D721Med (cell line): ENCODE data around the gene TMED9.

Experiments used
- DNase-seq: peaks from one replicate; pipeline ENCODE4 v3.0.0; 2011; ENCODE audit warnings: low spot score; ENCODE audit not compliant: insufficient read length
- FAIRE-seq: peaks from 2 replicates; lab custom pipeline; 2011; peaks lifted over from hg19 to GRCh38; lab: Jason Lieb, UNC
- TF ChIP-seq, protein P1 (sequence below): IDR thresholded peaks from 2 replicates; pipeline ENCODE4 v1.5.1; 2012; ENCODE audit warnings: mild to moderate bottlenecking, control low read depth; ENCODE audit not compliant: insufficient read depth; ENCODE audit errors: missing control alignments

TMED9 gene

DNA sequence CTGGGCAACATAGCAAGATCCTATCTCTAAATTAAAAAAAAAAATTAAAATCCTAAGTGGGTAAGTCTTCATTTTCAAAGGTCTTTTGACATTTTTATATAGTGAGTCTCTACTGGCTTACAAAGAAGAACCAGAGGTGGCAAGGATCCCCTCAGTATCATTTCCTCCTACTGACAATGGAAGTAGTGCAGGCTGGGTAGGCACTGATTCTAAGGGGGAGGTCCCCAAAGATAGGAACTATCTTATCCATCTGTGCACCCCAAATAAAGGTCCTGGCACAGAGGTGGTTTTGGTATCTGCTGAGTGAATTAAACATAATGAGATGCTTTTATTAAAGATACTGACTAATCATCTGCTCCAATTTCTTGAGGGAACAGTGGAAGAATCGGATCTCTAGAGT lies 41.9 kb upstream of the TMED9 start:
- TF ChIP-seq, protein P1, sequence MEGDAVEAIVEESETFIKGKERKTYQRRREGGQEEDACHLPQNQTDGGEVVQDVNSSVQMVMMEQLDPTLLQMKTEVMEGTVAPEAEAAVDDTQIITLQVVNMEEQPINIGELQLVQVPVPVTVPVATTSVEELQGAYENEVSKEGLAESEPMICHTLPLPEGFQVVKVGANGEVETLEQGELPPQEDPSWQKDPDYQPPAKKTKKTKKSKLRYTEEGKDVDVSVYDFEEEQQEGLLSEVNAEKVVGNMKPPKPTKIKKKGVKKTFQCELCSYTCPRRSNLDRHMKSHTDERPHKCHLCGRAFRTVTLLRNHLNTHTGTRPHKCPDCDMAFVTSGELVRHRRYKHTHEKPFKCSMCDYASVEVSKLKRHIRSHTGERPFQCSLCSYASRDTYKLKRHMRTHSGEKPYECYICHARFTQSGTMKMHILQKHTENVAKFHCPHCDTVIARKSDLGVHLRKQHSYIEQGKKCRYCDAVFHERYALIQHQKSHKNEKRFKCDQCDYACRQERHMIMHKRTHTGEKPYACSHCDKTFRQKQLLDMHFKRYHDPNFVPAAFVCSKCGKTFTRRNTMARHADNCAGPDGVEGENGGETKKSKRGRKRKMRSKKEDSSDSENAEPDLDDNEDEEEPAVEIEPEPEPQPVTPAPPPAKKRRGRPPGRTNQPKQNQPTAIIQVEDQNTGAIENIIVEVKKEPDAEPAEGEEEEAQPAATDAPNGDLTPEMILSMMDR: no peak
- FAIRE-seq (no peak), DNase-seq (no peak)

DNA sequence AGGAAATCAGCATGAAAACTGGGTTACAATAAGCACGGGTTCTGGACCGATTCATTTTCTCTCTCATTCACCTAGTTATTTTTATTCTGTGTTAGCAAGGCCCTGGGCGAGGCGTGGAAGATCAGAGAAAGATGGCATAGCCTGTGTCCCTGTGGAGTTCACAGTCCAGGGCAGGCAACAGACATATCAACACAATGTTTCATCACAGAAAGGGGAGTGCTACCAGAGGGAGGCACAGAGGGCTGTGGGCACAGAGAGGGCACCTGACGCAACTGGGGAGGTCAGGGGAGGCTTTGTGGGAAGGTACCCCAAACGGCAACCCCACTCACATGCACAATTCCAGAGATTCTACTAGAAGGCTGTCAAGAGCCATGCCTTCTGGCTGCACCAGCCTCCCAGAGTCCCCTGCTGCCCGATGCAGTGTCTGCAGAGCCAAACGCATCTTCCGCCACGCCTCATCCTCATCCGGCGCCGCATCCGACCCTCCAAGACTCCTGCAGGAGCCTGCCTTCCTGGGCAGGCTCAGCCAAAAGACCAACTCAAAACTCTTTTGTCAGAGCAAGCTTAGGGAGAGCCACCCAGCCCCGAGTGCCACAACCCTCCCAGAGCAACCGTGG lies 39.1 kb upstream of the TMED9 start:
- DNase-seq (no peak), FAIRE-seq (no peak)
- TF ChIP-seq, protein P1: no peak

DNA sequence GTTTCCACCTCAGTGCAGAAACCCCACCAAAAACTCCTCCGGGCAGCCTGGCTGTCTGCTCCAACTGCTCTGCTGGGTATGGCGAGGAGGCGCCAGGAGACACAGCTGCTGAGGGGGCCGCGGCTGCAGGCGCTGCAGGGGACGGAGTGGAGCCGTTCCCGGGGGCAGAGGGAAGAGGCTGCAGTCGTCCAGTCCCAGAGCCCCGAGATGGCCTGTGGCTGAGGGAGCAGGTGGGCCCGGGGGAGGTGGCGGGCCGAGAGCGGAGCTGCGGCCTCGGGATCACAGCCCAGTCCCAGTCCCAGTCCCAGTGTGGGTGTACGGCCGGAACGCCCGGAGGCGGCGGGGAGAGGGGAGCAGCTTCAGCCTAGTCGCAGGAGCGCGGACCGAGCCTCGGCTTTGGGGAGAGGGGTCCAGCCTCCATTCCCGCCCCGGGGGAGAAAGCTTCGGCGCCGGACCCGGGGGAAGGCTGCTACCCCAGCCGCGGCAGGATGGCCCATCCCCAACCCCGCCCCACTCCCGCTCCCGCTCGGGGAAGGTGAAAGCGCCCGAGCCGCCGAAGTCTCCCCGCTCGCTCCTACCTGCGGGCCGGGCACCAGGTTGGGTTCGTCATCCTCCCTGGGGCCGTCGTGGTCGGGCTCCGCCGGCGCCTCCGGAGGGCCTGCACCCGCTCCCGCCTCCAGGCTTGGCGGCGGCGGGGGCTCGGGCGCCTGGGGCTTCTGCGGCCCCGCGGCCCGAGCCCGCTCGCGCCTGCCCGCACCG lies 38.2 kb upstream of the TMED9 start:
- TF ChIP-seq, protein P1: no peak
- no peak for FAIRE-seq
- no peak for DNase-seq

DNA sequence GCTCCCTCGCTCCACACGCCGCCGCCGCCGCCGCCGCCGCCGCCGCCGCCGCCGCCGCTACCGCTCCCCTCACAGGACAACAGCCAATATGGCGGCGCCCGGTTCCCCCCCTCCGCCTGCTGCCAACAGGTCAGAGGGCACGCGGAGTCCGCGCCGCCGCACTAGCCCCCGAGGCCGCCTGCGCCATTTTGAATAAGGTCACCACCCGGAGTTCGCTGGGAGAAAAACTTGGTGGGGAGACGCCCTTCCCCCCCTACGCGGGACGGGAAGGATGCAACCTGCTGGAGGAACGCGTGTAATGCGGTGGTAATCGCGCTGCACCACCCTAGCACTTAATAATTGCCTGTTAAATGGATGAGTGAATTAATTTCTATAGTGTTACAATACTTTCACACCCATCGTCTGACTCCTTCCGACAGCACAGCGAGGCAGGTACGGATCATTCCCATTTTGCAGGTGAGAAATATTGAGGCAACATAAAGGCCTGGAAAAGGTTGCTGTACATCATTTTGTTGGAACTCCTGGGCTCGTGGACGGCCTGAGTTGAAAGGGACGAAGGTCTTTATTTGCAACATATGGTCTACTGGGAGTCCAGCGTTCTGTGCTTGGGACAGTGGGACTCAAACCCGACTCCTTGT lies 37.4 kb upstream of the TMED9 start, which contains the start of gene FAM193B:
Gene FAM193B (minus strand): TSS at position 90 of the 638 bp plus-strand sequence. CDS start 105 bp downstream, outside the sequence.
- TF ChIP-seq, protein P1: peak; percentile 15
- FAIRE-seq: no peak

DNA sequence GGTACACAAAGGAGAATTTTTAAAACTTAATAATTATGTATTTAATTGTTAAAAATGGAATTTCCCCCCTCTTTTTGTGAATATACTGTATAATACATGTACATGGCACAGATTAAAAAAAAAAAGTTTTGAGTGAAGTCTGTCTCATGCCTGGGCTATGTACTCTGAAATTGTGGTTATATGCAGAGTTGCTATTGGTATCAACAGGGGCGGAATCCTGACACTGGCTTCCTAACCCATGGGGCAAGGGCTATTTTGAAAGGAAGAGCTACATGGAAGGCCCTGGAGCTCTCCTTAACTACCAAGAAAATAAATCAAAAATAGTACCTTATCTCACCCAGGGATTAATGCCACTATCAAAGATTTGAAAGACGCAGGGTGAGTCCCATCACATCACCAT lies 36.8 kb upstream of the TMED9 start:
- no peak for DNase-seq

More for the DNA sequence above, 37.4 kb upstream of the TMED9 start, which contains the start of gene FAM193B:
- DNase-seq: peak; percentile 95

DNA sequence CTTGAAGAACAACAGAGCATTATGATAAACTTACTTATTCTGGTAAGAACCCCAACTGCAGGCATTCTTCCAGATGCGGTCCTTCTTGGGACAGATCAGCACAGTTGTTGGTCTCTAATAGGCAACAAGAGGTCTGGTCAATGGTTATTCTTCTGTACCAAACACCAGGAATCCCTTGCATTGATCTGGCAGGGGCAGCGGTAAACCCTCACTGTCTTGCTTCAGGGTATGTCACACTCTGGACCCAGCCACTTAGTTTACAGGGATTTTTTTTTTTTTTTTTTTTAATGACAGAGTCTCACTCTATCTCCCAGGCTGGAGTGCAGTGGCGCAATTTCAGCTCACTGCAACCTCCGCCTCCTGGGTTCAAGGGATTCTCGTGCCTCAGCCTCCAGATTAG lies 36.3 kb upstream of the TMED9 start:
- DNase-seq (no peak), FAIRE-seq (no peak)
- TF ChIP-seq, protein P1: no peak

More for the DNA sequence above, 36.8 kb upstream of the TMED9 start:
- FAIRE-seq: no peak
- TF ChIP-seq, protein P1: no peak
